Measurements from ENCODE around the gene BCL2L1. TPM values are rescaled to one million over a fixed set of nuclear protein-coding genes. Genes with fewer than 3 reads are reported as not detected.
"Not testable (repeated sequence)": the region's sequence is repeated elsewhere in the genome, so short reads cannot be mapped to it uniquely, and the experiment has no call there.

The BCL2L1 gene
- total and polyA plus RNA-seq, 2 experiments from 2014 or later = 56.3 to 83.8 TPM

- no peaks in the 10 kb centered on the region for H4K20me1 ChIP-seq (ENCODE audit: insufficient read depth)
- H2AFZ ChIP-seq = peak overlapping the region; percentile 63
- H3K4me2 ChIP-seq (ENCODE audit: unreplicated experiment) = no peak overlapping the region
- H3K79me2 ChIP-seq (ENCODE audit: insufficient read depth) = peaks cover 100% of the 10 kb centered on the region
- H3K27me3 ChIP-seq (replicated peaks; ENCODE audit: insufficient read depth) = no peaks in the 10 kb centered on the region
- no peaks in the 10 kb centered on the region for H3K9me3 ChIP-seq (ENCODE audit: low read depth)
- H3K9ac ChIP-seq = peak overlapping the region; percentile 13; the same call in 1 of the 2 replicates
- 54 to 56% methylated on average over 5 of the region's 5 CpGs for WGBS, 2 experiments (ENCODE audit: low coverage in 1 of 2, low lambda C conversion rate in 2 of 2, missing lambda C conversion rate in 2 of 2)
- in situ Hi-C loops (cut with MboI) = no loop called here
- H3K4me1 ChIP-seq (ENCODE audit: insufficient read depth) = peaks cover 4% of the 10 kb centered on the region
- no peak for TF ChIP-seq EZH2phosphoT487 (IDR thresholded peaks at IDR 0.05; ENCODE audit: insufficient read depth, low read depth)
- no peaks in the 10 kb centered on the region for H3K36me3 ChIP-seq (ENCODE audit: low read depth)
- H3K9me2 ChIP-seq (ENCODE audit: insufficient read depth) = no peaks in the 10 kb centered on the region
- no peak overlapping the region for H3K27ac ChIP-seq
- no peak overlapping the region for H3K4me3 ChIP-seq
- H3F3A ChIP-seq (ENCODE audit: insufficient read depth) = no peaks in the 10 kb centered on the region
- peak; percentile 28 for DNase-seq
These were observed 25.0 kb upstream of the BCL2L1 start for GRCh38 chr20:31747640-31748039.

GRCh38 chr20:31747028-31747427, 24.4 kb upstream of the BCL2L1 start:
- H3F3A ChIP-seq (ENCODE audit: insufficient read depth); H3K9ac ChIP-seq; H3K9me3 ChIP-seq (ENCODE audit: low read depth); H3K9me2 ChIP-seq (ENCODE audit: insufficient read depth); H3K27me3 ChIP-seq (replicated peaks; ENCODE audit: insufficient read depth); H3K36me3 ChIP-seq (ENCODE audit: low read depth); DNase-seq; H3K4me1 ChIP-seq (ENCODE audit: insufficient read depth); H3K4me3 ChIP-seq; H4K20me1 ChIP-seq (ENCODE audit: insufficient read depth); in situ Hi-C loops (cut with MboI); H3K4me2 ChIP-seq (ENCODE audit: unreplicated experiment); H3K27ac ChIP-seq: not testable (repeated sequence)
- Histone ChIP-seq H2AFZ (peak overlapping the region; percentile 63; the same call in 1 of the 2 replicates), H3K79me2 (ENCODE audit: insufficient read depth) (peaks cover 100% of the 10 kb centered on the region)
- WGBS, 2 experiments (ENCODE audit: low coverage in 1 of 2, low lambda C conversion rate in 2 of 2, missing lambda C conversion rate in 2 of 2) = 91 to 94% methylated on average over 14 of the region's 14 CpGs

- Histone ChIP-seq H3F3A (ENCODE audit: insufficient read depth) (no peaks in the 10 kb centered on the region), H3K4me1 (ENCODE audit: insufficient read depth) (peaks cover 4% of the 10 kb centered on the region), H3K27me3 (replicated peaks; ENCODE audit: insufficient read depth) (no peaks in the 10 kb centered on the region), H3K27ac (no peak overlapping the region), H3K36me3 (ENCODE audit: low read depth) (no peaks in the 10 kb centered on the region), H4K20me1 (ENCODE audit: insufficient read depth) (no peaks in the 10 kb centered on the region), H3K4me2 (ENCODE audit: unreplicated experiment) (no peak overlapping the region), H3K9me3 (ENCODE audit: low read depth) (no peaks in the 10 kb centered on the region), H3K9me2 (ENCODE audit: insufficient read depth) (no peaks in the 10 kb centered on the region), H3K79me2 (ENCODE audit: insufficient read depth) (peaks cover 100% of the 10 kb centered on the region), H3K4me3 (no peak overlapping the region), H2AFZ (peak overlapping the region; percentile 34; the same call in 1 of the 2 replicates), H3K9ac (no peak overlapping the region)
- no peak for DNase-seq
- TF ChIP-seq EZH2 (IDR thresholded peaks at IDR 0.05; ENCODE audit: insufficient read depth, poor library complexity, severe bottlenecking) = no peak
- no peak for TF ChIP-seq EZH2phosphoT487 (IDR thresholded peaks at IDR 0.05; ENCODE audit: insufficient read depth, low read depth)
- WGBS, 2 experiments (ENCODE audit: low coverage in 1 of 2, low lambda C conversion rate in 2 of 2, missing lambda C conversion rate in 2 of 2) = 96 to 100% methylated on average over 1 of the region's 1 CpG
- in situ Hi-C loops (cut with MboI) = no loop called here
These were observed 23.6 kb upstream of the BCL2L1 start for GRCh38 chr20:31746068-31746878.

GRCh38 chr20:31740656-31741323, 18.1 kb upstream of the BCL2L1 start:
- H3K4me3 ChIP-seq = peak overlapping the region; percentile 86
- no peaks in the 10 kb centered on the region for H3F3A ChIP-seq (ENCODE audit: insufficient read depth)
- H3K27me3 ChIP-seq (replicated peaks; ENCODE audit: insufficient read depth) = no peaks in the 10 kb centered on the region
- TF ChIP-seq EZH2phosphoT487 (IDR thresholded peaks at IDR 0.05; ENCODE audit: insufficient read depth, low read depth) (no peak), EZH2 (IDR thresholded peaks at IDR 0.05; ENCODE audit: insufficient read depth, poor library complexity, severe bottlenecking) (no peak)
- no peak for DNase-seq
- WGBS, 2 experiments (ENCODE audit: low coverage in 1 of 2, low lambda C conversion rate in 2 of 2, missing lambda C conversion rate in 2 of 2) = 34 to 50% methylated on average over 1 of the region's 1 CpG
- in situ Hi-C loops (cut with MboI) = no loop called here
- no peaks in the 10 kb centered on the region for H4K20me1 ChIP-seq (ENCODE audit: insufficient read depth)
- H3K79me2 ChIP-seq (ENCODE audit: insufficient read depth) = peaks cover 67% of the 10 kb centered on the region
- no peaks in the 10 kb centered on the region for H3K9me3 ChIP-seq (ENCODE audit: low read depth)
- H3K9me2 ChIP-seq (ENCODE audit: insufficient read depth) = no peaks in the 10 kb centered on the region
- H3K27ac ChIP-seq = peak overlapping the region; percentile 66
- peaks cover 11% of the 10 kb centered on the region; the same call in 1 of the 2 replicates for H3K4me1 ChIP-seq (ENCODE audit: insufficient read depth)
- H3K9ac ChIP-seq = peak overlapping the region; percentile 90
- H3K36me3 ChIP-seq (ENCODE audit: low read depth) = no peaks in the 10 kb centered on the region
- H3K4me2 ChIP-seq (ENCODE audit: unreplicated experiment) = peak overlapping the region; percentile 88
- H2AFZ ChIP-seq = peak overlapping the region; percentile 84
